Keratinocyte (primary cell): Measurements from ENCODE around the gene SCRT2. TPM values are rescaled to one million over a fixed set of nuclear protein-coding genes. Genes with fewer than 3 reads are reported as not detected.

Experiments
- DNase-seq: peaks from one replicate; pipeline ENCODE4 v3.0.0-alpha.2; 2011; ENCODE audit warnings: low read depth, missing footprints, low spot score
- FAIRE-seq: peaks from 2 replicates; lab custom pipeline; 2011; peaks lifted over from hg19 to GRCh38; lab: Jason Lieb, UNC
- H2AFZ ChIP-seq: 2 replicates; pipeline ENCODE4 v1.6.0; 2012; ENCODE audit warnings: low read length, control low read depth, inconsistent platforms; ENCODE audit not compliant: control insufficient read depth
- H3K27ac ChIP-seq: 2 replicates; pipeline ENCODE4 v1.5.1; 2011; ENCODE audit warnings: low read length; ENCODE audit not compliant: control insufficient read depth, insufficient read depth
- H3K27me3 ChIP-seq: 3 replicates; pipeline ENCODE4 v1.6.0; 2011; ENCODE audit warnings: low read length; ENCODE audit not compliant: control insufficient read depth, insufficient read depth; ENCODE audit errors: extremely low read depth
- H3K36me3 ChIP-seq, 2 experiments: 2 replicates in 1 of 2; 3 replicates in 1 of 2; pipeline ENCODE4 v1.5.1; 2011; ENCODE audit warnings: low read length in 2 of 2, mild to moderate bottlenecking in 1 of 2; ENCODE audit not compliant: control insufficient read depth in 2 of 2, insufficient read depth in 2 of 2; ENCODE audit errors: extremely low read depth in 1 of 2
- H3K4me1 ChIP-seq: 3 replicates; pipeline ENCODE4 v1.5.1; 2011; ENCODE audit warnings: low read length; ENCODE audit not compliant: control insufficient read depth, insufficient read depth; ENCODE audit errors: extremely low read depth
- H3K4me2 ChIP-seq: 3 replicates; pipeline ENCODE4 v1.6.0; 2011; ENCODE audit warnings: low read depth, low read length; ENCODE audit not compliant: control insufficient read depth, insufficient read depth; ENCODE audit errors: extremely low read depth
- H3K4me3 ChIP-seq, 3 experiments: fragments of 200-600 bp in 1 of 3; sonication (generic) in 1 of 3; 2 replicates in 2 of 3; 3 replicates in 1 of 3; pipeline ENCODE4 v1.5.1; 2011 to 2016; ENCODE audit warnings: low read length in 3 of 3, mild to moderate bottlenecking in 3 of 3, control low read depth in 2 of 3, inconsistent platforms in 1 of 3, low read depth in 1 of 3, mixed read lengths in 1 of 3, mixed run types in 1 of 3, moderate library complexity in 1 of 3; ENCODE audit not compliant: control insufficient read depth in 2 of 3, insufficient read depth in 2 of 3; ENCODE audit errors: extremely low read depth in 1 of 3
- H3K79me2 ChIP-seq: 2 replicates; pipeline ENCODE4 v1.6.0; 2012; ENCODE audit warnings: low read length; ENCODE audit not compliant: control insufficient read depth, insufficient read depth
- H3K9ac ChIP-seq: 3 replicates; pipeline ENCODE4 v1.6.0; 2011; ENCODE audit warnings: low read length; ENCODE audit not compliant: control insufficient read depth, insufficient read depth; ENCODE audit errors: extremely low read depth
- H3K9me1 ChIP-seq: 3 replicates; pipeline ENCODE4 v1.6.0; 2011; ENCODE audit warnings: low read length; ENCODE audit not compliant: control insufficient read depth, insufficient read depth; ENCODE audit errors: extremely low read depth
- H3K9me3 ChIP-seq: 2 replicates; pipeline ENCODE4 v1.5.1; 2012; ENCODE audit warnings: low read depth, low read length; ENCODE audit not compliant: control insufficient read depth
- H4K20me1 ChIP-seq: 3 replicates; pipeline ENCODE4 v1.6.0; 2011; ENCODE audit warnings: low read length; ENCODE audit not compliant: control insufficient read depth, insufficient read depth; ENCODE audit errors: extremely low read depth
- CTCF ChIP-seq, 3 experiments: IDR thresholded peaks in 1 of 3; conservative IDR thresholded peaks in 1 of 3; optimal IDR thresholded peaks in 1 of 3; 2 replicates in 2 of 3; 3 replicates in 1 of 3; pipeline versions ENCODE3 to v1.5.1; 2011; ENCODE audit warnings: low read length in 3 of 3, mild to moderate bottlenecking in 3 of 3, moderate library complexity in 2 of 3, control low read depth in 1 of 3, inconsistent platforms in 1 of 3; ENCODE audit not compliant: insufficient read depth in 2 of 3; ENCODE audit errors: extremely low read depth in 1 of 3
- EZH2 ChIP-seq: IDR thresholded peaks from one replicate; pipeline ENCODE4 v1.6.1; 2012; ENCODE audit warnings: inconsistent platforms, mild to moderate bottlenecking, low read length, moderate library complexity
- dilution Hi-C: fragments of 300-500 bp; cut with MboI; formaldehyde crosslinking; loops from one replicate; pipeline ENCODE4 v1.7.0; 2020; ENCODE audit warnings: low sequenced_read_pairs; ENCODE audit not compliant: extremely low pct_ligation_motif_present
- polyA plus RNA-seq, 5 experiments: library from polyadenylated mRNA; depleted of rRNA in 3 of 5; stranded (reverse) in 3 of 5; stranded (forward) in 1 of 5; unstranded in 1 of 5; fragments of >200 nt; gene quantifications; 1 replicate in 1 of 5; 2 replicates in 3 of 5; 3 replicates in 1 of 5; pipeline versions ENCODE4 v1.2.1 to v1.2.3, GENCODE V29; 2011 to 2012; ENCODE audit warnings: missing spikeins in 2 of 5, low read depth in 1 of 5, low replicate concordance in 1 of 5

SCRT2 gene
- polyA plus RNA-seq, 1 donor (not counting 4 experiments of a cell fraction or from before 2014, with no cell fraction given), result not detected

- Histone ChIP-seq H3K27me3 (peaks cover 45% of the 10 kb centered on the region), H3K4me2 (no peak overlapping the region), H2AFZ (no peak overlapping the region), H3K79me2 (no peaks in the 10 kb centered on the region), H3K27ac (no peak overlapping the region), H4K20me1 (no peaks in the 10 kb centered on the region), H3K9me1 (no peaks in the 10 kb centered on the region), H3K9ac (no peak overlapping the region), H3K4me3 (no peak overlapping the region), H3K4me1 (no peaks in the 10 kb centered on the region), H3K36me3 (no peaks in the 10 kb centered on the region), H3K9me3 (no peaks in the 10 kb centered on the region)
- DNase-seq, result no peak
- TF ChIP-seq CTCF (optimal IDR thresholded peaks at IDR 0.05 in 1 of 3, IDR thresholded peaks at IDR 0.05 in 1 of 3, conservative IDR thresholded peaks at IDR 0.05 in 1 of 3; ENCODE audit: extremely low read depth in 1 of 3, insufficient read depth in 2 of 3, low read length in 3 of 3), result no peak
- TF ChIP-seq EZH2, result no peak
- FAIRE-seq, result no peak
- dilution Hi-C loops, result no loop called here
These were observed 36.0 kb upstream of the SCRT2 start for GRCh38 chr20:711576-711975.

GRCh38 chr20:710780-711450, 35.3 kb upstream of the SCRT2 start:
- dilution Hi-C loops, result no loop called here
- H3K79me2 ChIP-seq, result no peaks in the 10 kb centered on the region
- no peaks in the 10 kb centered on the region for H4K20me1 ChIP-seq
- no peak overlapping the region for H3K27ac ChIP-seq
- no peak for FAIRE-seq
- H3K4me1 ChIP-seq, result no peaks in the 10 kb centered on the region
- no peaks in the 10 kb centered on the region for H3K9me3 ChIP-seq
- no peaks in the 10 kb centered on the region for H3K9me1 ChIP-seq
- H2AFZ ChIP-seq, result no peak overlapping the region
- H3K27me3 ChIP-seq, result peaks cover 44% of the 10 kb centered on the region
- no peak overlapping the region for H3K9ac ChIP-seq
- no peak for TF ChIP-seq CTCF (optimal IDR thresholded peaks at IDR 0.05 in 1 of 3, IDR thresholded peaks at IDR 0.05 in 1 of 3, conservative IDR thresholded peaks at IDR 0.05 in 1 of 3; ENCODE audit: extremely low read depth in 1 of 3, insufficient read depth in 2 of 3, low read length in 3 of 3)
- no peak for TF ChIP-seq EZH2
- no peak overlapping the region for H3K4me2 ChIP-seq
- H3K4me3 ChIP-seq, result no peak overlapping the region
- DNase-seq, result no peak
- no peaks in the 10 kb centered on the region for H3K36me3 ChIP-seq
